PC-3 (cell line): ENCODE measurements around the gene ZNF277.

Experiments
- CTCF ChIP-seq: fragments of 300-600 bp; sonication (generic); conservative IDR thresholded peaks from 2 replicates; pipeline ENCODE4 v1.5.1; 2017; ENCODE audit warnings: antibody characterized with exemption, low read depth, mild to moderate bottlenecking, low read length
- EZH2phosphoT487 ChIP-seq: fragments of 300-600 bp; sonication (generic); IDR thresholded peaks from 2 replicates; pipeline ENCODE4 v1.6.1; 2018; ENCODE audit warnings: mild to moderate bottlenecking, antibody characterized with exemption, low read length, borderline replicate concordance

- no peak for TF ChIP-seq EZH2phosphoT487
- TF ChIP-seq CTCF = no peak
Measured at GRCh38 chr7:112205343-112206237, 905 bp upstream of the ZNF277 start.
